ENCODE data around the gene CARD9.

The CARD9 gene

GRCh38 chr9:136318776-136319241 lies 54.7 kb downstream of the CARD9 start:
- no peak for DNase-seq (ENCODE audit: insufficient read length, low spot score)
- FAIRE-seq: no peak
- TF ChIP-seq POLR2A (IDR thresholded peaks at IDR 0.05; ENCODE audit: low read depth, low read length): no peak

- no peak for FAIRE-seq
- DNase-seq (ENCODE audit: insufficient read length, low spot score): no peak
- no peak for TF ChIP-seq POLR2A (IDR thresholded peaks at IDR 0.05; ENCODE audit: low read depth, low read length)
Measured at GRCh38 chr9:136318111-136318775, 55.2 kb downstream of the CARD9 start.

DNA sequence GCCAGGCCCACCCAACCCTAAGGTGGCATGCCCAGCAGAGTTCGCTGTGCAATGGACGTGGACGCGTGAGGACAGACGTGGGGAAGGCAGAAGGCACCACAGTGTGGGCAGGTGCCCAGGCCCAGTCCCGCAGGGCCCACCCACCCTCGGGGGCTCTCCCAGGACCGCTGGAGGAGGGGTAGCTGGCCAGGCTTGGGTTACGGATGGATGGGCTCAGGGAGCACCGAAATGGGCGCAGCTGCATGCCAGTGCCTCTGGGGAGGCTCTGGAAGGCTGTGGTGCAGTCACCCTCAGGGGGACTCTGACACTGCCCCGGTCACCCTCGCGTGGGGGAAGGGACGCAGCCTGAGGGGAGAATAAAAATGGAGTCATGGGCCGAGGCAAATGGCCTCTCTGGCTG lies 55.8 kb downstream of the CARD9 start:
- no peak for DNase-seq (ENCODE audit: insufficient read length, low spot score)
- TF ChIP-seq POLR2A (IDR thresholded peaks at IDR 0.05; ENCODE audit: low read depth, low read length): no peak
- FAIRE-seq: no peak

- TF ChIP-seq POLR2A (IDR thresholded peaks at IDR 0.05; ENCODE audit: low read depth, low read length): no peak
- DNase-seq (ENCODE audit: insufficient read length, low spot score) (no peak), FAIRE-seq (no peak)
Measured at GRCh38 chr9:136316896-136317676, 56.4 kb downstream of the CARD9 start.

DNA sequence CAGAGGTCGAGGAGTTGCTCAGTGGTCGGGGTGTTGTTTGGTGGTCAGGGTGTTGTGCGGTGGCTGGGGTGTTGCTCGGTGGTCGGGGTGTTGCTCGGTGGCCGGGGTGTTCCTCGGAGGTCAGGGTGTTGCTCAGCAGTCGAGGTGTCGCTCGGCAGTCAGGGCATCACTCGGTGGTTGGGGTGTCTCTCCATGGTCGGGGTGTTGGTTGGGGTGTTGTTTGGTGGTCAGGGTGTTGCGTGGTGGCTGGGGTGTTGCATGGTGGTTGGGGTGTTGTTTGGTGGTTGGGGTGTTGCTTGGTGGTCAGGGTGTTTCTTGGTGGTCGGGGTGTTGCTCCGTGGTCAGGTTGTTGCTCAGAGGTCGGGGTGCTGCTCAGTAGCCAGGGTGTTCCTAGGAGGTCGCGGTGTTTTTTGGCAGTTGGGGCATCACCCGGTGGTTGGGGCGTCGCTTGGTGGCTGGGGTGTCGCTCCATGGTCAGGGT lies 57.2 kb downstream of the CARD9 start:
- no peak for FAIRE-seq
- no peak for TF ChIP-seq POLR2A (IDR thresholded peaks at IDR 0.05; ENCODE audit: low read depth, low read length)
- no peak for DNase-seq (ENCODE audit: insufficient read length, low spot score)

GRCh38 chr9:136314944-136315343 lies 58.5 kb downstream of the CARD9 start:
- DNase-seq (ENCODE audit: insufficient read length, low spot score): no peak
- FAIRE-seq: no peak
- no peak for TF ChIP-seq POLR2A (IDR thresholded peaks at IDR 0.05; ENCODE audit: low read depth, low read length)

- FAIRE-seq (no peak), DNase-seq (ENCODE audit: insufficient read length, low spot score) (no peak)
- TF ChIP-seq POLR2A (IDR thresholded peaks at IDR 0.05; ENCODE audit: low read depth, low read length): no peak
Measured at GRCh38 chr9:136314056-136314416, 59.4 kb downstream of the CARD9 start.

All from H54 (cell line).